ENCODE measurements around the gene RSPH1.

The RSPH1 gene

GRCh38 chr21:42518626-42519025 is 22.6 kb upstream of the RSPH1 start:
- DNase-seq (ENCODE audit: extremely low spot score), result no peak
- ChIA-PET POLR2A (no interaction called here), CTCF (interaction anchor here (1.1 kb wide), 1 partner anchor 18 kb away, joined by 4 read pairs; no protein-coding TSS in a partner anchor)
- no peak for TF ChIP-seq ARNT (IDR thresholded peaks at IDR 0.05)
- no peak for TF ChIP-seq FOXM1 (IDR thresholded peaks at IDR 0.05; ENCODE audit: borderline replicate concordance)
- TF ChIP-seq NFRKB (IDR thresholded peaks at IDR 0.05), result no peak
- TF ChIP-seq SUZ12 (IDR thresholded peaks at IDR 0.05), result no peak
- TF ChIP-seq LEF1 (IDR thresholded peaks at IDR 0.05; ENCODE audit: borderline replicate concordance), result no peak
- TF ChIP-seq L3MBTL2 (conservative IDR thresholded peaks at IDR 0.05), result no peak
- TF ChIP-seq BHLHE40 (IDR thresholded peaks at IDR 0.05; ENCODE audit: borderline replicate concordance), result no peak
- no peak for TF ChIP-seq PKNOX1 (IDR thresholded peaks at IDR 0.05)
- no peak for TF ChIP-seq FOXK2 (IDR thresholded peaks at IDR 0.05)
- no peak for TF ChIP-seq ELF4 (IDR thresholded peaks at IDR 0.05)
- no peak for TF ChIP-seq FOXA1 (IDR thresholded peaks at IDR 0.05)

GRCh38 chr21:42518215-42518614 is 22.2 kb upstream of the RSPH1 start:
- TF ChIP-seq ELF4 (IDR thresholded peaks at IDR 0.05), result no peak
- TF ChIP-seq TARDBP (IDR thresholded peaks at IDR 0.05), result no peak
- TF ChIP-seq SP1 (IDR thresholded peaks at IDR 0.05), result no peak
- no peak for TF ChIP-seq FOXM1 (IDR thresholded peaks at IDR 0.05; ENCODE audit: borderline replicate concordance)
- no peak for TF ChIP-seq FOXK2 (IDR thresholded peaks at IDR 0.05)
- no peak for TF ChIP-seq LEF1 (IDR thresholded peaks at IDR 0.05; ENCODE audit: borderline replicate concordance)
- no peak for TF ChIP-seq HDGF (IDR thresholded peaks at IDR 0.05; ENCODE audit: borderline replicate concordance)
- no peak for TF ChIP-seq ARNT (IDR thresholded peaks at IDR 0.05)
- no peak for TF ChIP-seq PKNOX1 (IDR thresholded peaks at IDR 0.05)
- no peak for TF ChIP-seq L3MBTL2 (conservative IDR thresholded peaks at IDR 0.05)
- TF ChIP-seq CTBP1 (IDR thresholded peaks at IDR 0.05; ENCODE audit: borderline replicate concordance), result no peak
- no peak for TF ChIP-seq SUZ12 (IDR thresholded peaks at IDR 0.05)
- no peak for TF ChIP-seq ZNF384 (IDR thresholded peaks at IDR 0.05)
- TF ChIP-seq BHLHE40 (IDR thresholded peaks at IDR 0.05; ENCODE audit: borderline replicate concordance), result no peak
- TF ChIP-seq FOXA1 (IDR thresholded peaks at IDR 0.05), result no peak
- TF ChIP-seq NFRKB (IDR thresholded peaks at IDR 0.05), result no peak
- DNase-seq (ENCODE audit: extremely low spot score), result no peak
- ChIA-PET CTCF (no interaction called here), POLR2A (no interaction called here)

GRCh38 chr21:42515708-42516502 is 19.9 kb upstream of the RSPH1 start:
- TF ChIP-seq FOXA1 (IDR thresholded peaks at IDR 0.05) (no peak), BHLHE40 (IDR thresholded peaks at IDR 0.05; ENCODE audit: borderline replicate concordance) (no peak)
- POLR2A ChIA-PET, result no interaction called here
- CTCF ChIA-PET, result interaction anchor here (0.6 kb wide), 1 partner anchor 53 kb away, joined by 3 read pairs; no protein-coding TSS in a partner anchor
- DNase-seq (ENCODE audit: extremely low spot score), result no peak

GRCh38 chr21:42514883-42515228 is 18.8 kb upstream of the RSPH1 start:
- ChIA-PET CTCF (no interaction called here), POLR2A (interaction anchor here (1.2 kb wide), 1 partner anchor 19 kb away, joined by 4 read pairs; the partner anchor contains the start of gene RSPH1)
- TF ChIP-seq SUZ12 (IDR thresholded peaks at IDR 0.05) (no peak), LEF1 (IDR thresholded peaks at IDR 0.05; ENCODE audit: borderline replicate concordance) (no peak), FOXM1 (IDR thresholded peaks at IDR 0.05; ENCODE audit: borderline replicate concordance) (no peak), BHLHE40 (IDR thresholded peaks at IDR 0.05; ENCODE audit: borderline replicate concordance) (no peak), ZNF384 (IDR thresholded peaks at IDR 0.05) (no peak), HDGF (IDR thresholded peaks at IDR 0.05; ENCODE audit: borderline replicate concordance) (no peak), CTBP1 (IDR thresholded peaks at IDR 0.05; ENCODE audit: borderline replicate concordance) (no peak)
- no peak for DNase-seq (ENCODE audit: extremely low spot score)

GRCh38 chr21:42513985-42514882 is 18.2 kb upstream of the RSPH1 start:
- peak; percentile 58 for DNase-seq (ENCODE audit: extremely low spot score)
- TF ChIP-seq FOXM1 (IDR thresholded peaks at IDR 0.05; ENCODE audit: borderline replicate concordance), result no peak
- no peak for TF ChIP-seq SUZ12 (IDR thresholded peaks at IDR 0.05)
- no peak for TF ChIP-seq NFRKB (IDR thresholded peaks at IDR 0.05)
- TF ChIP-seq ARNT (IDR thresholded peaks at IDR 0.05), result no peak
- no peak for TF ChIP-seq FOXK2 (IDR thresholded peaks at IDR 0.05)
- no peak for TF ChIP-seq SP1 (IDR thresholded peaks at IDR 0.05)
- no peak for TF ChIP-seq PKNOX1 (IDR thresholded peaks at IDR 0.05)
- TF ChIP-seq HDGF (IDR thresholded peaks at IDR 0.05; ENCODE audit: borderline replicate concordance), result no peak
- ChIA-PET POLR2A (interaction anchor here (1.2 kb wide), 1 partner anchor 18 kb away, joined by 4 read pairs; the partner anchor contains the start of gene RSPH1), CTCF (no interaction called here)

All from HEK293T (cell line).